Adrenal gland (tissue), 5 donors: ENCODE measurements around the gene STPG4.

ENCODE experiments used
- CTCF ChIP-seq, 6 experiments: fragments of 450-650 bp in 4 of 6; fragments of 200-600 bp in 2 of 6; sonication (generic) in 1 of 6; IDR thresholded peaks; 1 replicate in 5 of 6; 2 replicates in 1 of 6; pipeline versions ENCODE4 v1.5.1 to v1.8.0; 2016 to 2021; ENCODE audit warnings: antibody characterized with exemption in 6 of 6, mild to moderate bottlenecking in 2 of 6, moderate library complexity in 1 of 6
- POLR2A ChIP-seq, 2 donors: fragments of 450-650 bp; IDR thresholded peaks; one replicate each; pipeline ENCODE4 v1.6.1; 2017; ENCODE audit warnings: antibody characterized with exemption in 2 of 2, mild to moderate bottlenecking in 2 of 2, moderate library complexity in 1 of 2
- donor health status: DM: no; HTN: no; CAD: no.

GRCh38 chr2:47083485-47083884, 71.6 kb downstream of the STPG4 start:
- TF ChIP-seq POLR2A (IDR thresholded peaks at IDR 0.05) (no peak), CTCF (IDR thresholded peaks at IDR 0.05) (no peak)
